Kasumi-1 (cell line): Measurements from ENCODE around the gene HOXD9.

Experiments
- DNase-seq, 2 experiments: peaks; one replicate each; lab custom pipeline; 2025; lab: John Stamatoyannopoulos, UW

HOXD9 gene

GRCh38 chr2:176124110-176124946 is 1.8 kb downstream of the HOXD9 start:
- no peak for DNase-seq

GRCh38 chr2:176124947-176125771 is 2.6 kb downstream of the HOXD9 start:
- DNase-seq: no peak

- no peak for DNase-seq
These were observed 3.2 kb downstream of the HOXD9 start for GRCh38 chr2:176125772-176126054.

GRCh38 chr2:176126929-176127773 is 4.6 kb downstream of the HOXD9 start:
- DNase-seq: peak; percentile 78 to 79

- no peak for DNase-seq
These were observed 5.2 kb downstream of the HOXD9 start for GRCh38 chr2:176127774-176128072.

GRCh38 chr2:176128172-176128981 is 5.9 kb downstream of the HOXD9 start:
- DNase-seq: peak; percentile 61 to 72

DNA sequence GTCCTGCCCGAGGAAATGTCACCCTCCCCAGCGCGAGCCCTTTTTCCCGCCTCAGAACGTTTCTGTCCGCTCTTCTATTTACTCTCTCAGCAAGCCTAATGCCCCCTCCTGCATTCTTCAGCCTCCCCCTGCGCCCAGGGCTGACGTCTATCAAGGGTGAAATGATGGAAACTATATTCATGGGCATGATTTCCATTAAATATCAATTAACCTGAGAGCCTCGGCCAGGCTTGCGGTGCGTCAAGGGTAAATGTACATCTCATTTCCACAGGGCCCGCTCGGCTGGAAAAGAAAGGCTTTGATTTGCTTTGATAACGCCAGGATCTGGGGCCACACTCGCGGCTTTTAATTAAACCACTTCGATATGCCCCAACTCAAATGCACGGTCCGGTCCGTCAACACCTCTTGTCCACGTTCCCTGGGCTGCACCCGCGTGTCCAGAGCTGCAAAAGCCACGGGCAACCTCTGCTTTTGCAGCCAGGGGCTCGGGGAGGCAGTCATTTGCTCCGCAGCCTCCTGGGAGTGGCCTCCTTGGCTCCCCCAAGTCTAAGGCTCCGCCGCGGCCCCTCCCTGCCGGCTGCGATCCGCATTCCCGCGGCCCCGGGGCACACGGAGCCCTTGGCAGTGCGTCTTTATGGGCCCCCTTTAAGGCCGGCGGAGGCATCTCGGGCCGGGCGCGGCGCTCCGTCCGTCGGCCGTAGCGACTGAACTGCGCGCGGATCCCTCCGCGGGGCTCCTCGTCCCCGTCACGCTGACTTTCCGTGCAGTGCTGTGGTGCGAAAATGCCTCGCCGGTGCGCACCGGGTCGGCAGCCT is 6.7 kb downstream of the HOXD9 start, which contains the start of gene HOXD8:
HOXD8 (plus strand) TSS at position 724 of the 815 bp plus-strand sequence. CDS start 662 bp downstream, outside the sequence.
- DNase-seq: peak; percentile 61 to 72

- no peak for DNase-seq
These were observed 7.3 kb downstream of the HOXD9 start for GRCh38 chr2:176129813-176130146.

DNA sequence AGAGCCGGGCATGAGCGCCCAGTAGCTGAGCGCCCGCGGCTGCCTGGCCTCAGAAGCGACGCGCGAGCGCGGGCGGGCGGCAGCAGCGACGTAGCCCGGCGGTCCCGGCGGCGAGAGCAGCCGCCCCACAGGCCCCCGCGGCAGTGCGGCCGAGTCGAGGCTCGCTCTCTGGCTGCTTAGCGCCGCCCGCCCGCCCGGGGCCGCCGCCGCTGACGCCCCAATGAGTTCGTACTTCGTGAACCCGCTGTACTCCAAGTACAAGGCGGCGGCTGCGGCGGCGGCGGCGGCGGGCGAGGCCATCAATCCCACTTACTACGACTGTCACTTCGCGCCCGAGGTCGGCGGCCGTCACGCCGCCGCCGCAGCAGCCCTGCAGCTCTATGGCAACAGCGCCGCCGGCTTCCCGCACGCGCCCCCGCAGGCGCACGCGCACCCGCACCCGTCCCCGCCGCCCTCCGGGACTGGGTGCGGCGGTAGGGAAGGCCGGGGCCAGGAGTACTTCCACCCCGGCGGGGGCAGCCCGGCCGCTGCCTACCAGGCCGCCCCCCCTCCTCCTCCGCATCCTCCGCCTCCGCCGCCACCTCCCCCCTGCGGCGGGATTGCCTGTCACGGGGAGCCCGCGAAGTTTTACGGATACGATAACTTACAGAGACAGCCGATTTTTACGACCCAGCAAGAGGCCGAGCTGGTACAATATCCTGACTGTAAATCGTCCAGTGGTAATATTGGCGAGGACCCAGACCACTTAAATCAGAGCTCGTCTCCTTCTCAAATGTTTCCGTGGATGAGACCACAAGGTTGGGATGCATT is 7.8 kb downstream of the HOXD9 start:
- peak in 1 of 2 experiments; percentile 38 for DNase-seq

DNA sequence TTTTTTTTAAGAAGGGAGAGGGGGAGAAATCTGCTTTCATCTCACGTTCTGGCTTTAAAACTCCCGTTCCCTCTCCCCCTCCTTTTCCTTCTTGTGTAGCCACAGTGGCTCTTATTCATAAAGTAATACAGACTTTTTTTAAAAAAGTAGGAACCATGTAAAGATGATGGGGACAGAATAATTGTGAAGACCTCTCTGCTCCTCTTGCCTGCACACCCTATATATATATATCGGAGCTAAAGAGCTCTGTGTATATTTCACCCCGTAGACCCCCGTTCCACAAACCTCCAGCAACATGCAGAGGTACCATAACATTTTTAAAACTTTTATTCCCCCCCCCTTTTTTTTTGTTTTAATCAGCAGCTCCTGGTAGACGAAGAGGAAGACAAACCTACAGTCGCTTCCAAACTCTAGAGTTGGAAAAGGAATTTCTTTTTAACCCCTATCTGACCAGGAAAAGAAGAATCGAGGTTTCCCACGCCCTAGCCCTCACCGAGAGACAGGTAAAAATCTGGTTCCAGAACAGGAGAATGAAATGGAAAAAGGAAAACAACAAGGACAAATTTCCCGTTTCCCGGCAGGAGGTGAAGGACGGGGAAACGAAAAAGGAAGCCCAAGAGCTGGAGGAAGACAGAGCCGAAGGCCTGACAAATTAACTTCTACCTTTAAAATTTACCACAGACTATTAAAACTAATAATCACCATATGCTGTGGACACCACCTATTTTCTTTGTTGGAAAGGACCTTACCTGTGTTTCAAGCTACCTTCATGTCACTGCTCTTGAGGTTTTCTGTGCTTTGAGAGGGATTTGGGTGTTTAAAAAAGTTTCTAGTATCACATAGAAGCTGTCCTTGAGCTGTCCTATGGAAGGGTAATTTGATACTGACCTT is 8.7 kb downstream of the HOXD9 start:
- DNase-seq: peak in 1 of 2 experiments; percentile 27

DNA sequence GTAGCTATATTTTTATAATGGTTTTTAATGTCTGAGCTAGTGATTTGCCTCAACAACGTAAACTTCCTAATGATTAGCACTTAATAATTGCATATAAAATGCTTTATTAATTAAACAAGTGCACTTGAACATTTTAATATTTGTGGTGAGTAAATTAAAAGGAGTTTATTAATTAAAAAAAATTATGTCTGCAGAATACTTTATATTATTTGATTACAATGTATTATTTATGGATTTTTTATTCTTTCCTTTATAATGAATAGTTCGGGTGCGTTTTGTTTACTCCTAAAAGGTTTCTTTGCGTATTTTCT is 9.3 kb downstream of the HOXD9 start:
- DNase-seq: no peak

GRCh38 chr2:176132205-176133171 is 10.0 kb downstream of the HOXD9 start:
- DNase-seq: no peak

DNA sequence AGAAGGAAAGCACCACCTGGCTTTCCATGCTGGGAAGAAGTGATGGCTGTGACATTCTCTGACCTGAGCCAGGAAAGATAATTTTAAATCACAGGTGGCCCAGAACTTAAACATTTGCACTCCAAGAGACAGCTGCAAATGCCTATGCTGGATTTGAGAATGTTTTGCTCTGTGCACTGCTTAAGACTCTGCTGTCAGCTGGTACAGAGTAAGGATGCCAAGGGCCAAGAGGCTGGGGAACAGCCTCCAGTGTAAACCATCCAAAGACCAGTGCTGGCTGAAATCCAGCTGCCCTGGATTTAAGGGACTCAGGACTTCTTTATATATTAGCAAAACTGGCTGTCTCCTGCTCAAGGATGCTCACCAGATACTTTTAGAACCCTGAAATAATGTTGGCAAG is 10.9 kb downstream of the HOXD9 start:
- no peak for DNase-seq

GRCh38 chr2:176134035-176134434 is 11.5 kb downstream of the HOXD9 start:
- DNase-seq: no peak

DNA sequence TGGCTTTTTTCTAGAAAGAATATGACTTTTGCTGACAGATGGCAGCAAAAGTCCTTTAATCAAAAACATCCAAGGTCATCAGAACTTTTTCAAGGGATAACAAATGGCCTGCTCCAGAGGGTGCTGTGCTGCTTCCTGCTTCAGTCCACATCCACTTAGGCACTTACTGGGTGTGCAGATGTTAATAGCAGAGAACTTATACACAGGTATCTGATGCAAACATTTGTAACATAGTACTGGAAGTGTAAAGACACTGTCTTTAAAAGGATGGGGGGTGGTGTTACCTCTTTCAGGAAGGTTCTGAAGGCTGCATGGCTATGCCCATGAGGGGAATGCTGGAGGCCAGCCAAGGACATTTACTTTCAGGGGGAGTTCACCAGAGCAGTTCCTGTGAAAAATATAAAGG is 12.5 kb downstream of the HOXD9 start:
- no peak for DNase-seq

- DNase-seq: no peak
These were observed 14.1 kb downstream of the HOXD9 start for GRCh38 chr2:176136374-176137251.

DNA sequence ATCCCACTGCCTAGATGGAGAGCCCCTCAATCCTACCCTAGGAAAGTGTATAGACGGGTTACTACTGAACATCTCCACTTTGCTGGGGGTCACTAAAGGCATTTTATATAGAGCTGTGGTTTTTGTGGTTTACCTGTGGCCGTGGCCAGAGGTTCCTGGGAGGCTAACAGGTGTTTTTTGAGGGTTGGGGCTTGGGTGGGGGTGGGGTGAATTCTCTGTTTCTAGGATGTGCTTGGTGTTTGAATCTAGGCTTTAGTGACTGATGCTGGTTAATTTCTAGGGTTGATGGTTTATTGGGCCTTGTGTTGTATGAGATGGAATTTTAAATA is 14.7 kb downstream of the HOXD9 start:
- DNase-seq: no peak
